HG03095 (cell line): ENCODE measurements around the gene GDPGP1.
A peak's percentile ranks its signal among the peaks of the same experiment; 100 is the strongest.
"Not testable (repeated sequence)": the region's sequence is repeated elsewhere in the genome, so short reads cannot be mapped to it uniquely, and the experiment has no call there.

Experiments
- ATAC-seq: cut with Tn5 transposase; IDR thresholded peaks from one replicate; pipeline ENCODE4 v1.9.1; 2021; ENCODE audit warnings: moderate library complexity; ENCODE audit not compliant: unreplicated experiment

The GDPGP1 gene

GRCh38 chr15:90249203-90249863 lies 15.3 kb downstream of the GDPGP1 start, which contains the start of gene TTLL13:
Gene TTLL13 (plus strand): TSS chr15:90249556. CDS start chr15:90250631, 1,075 bp downstream.
- ATAC-seq, result peak; percentile 62

- ATAC-seq, result no peak
These were observed 23.8 kb downstream of the GDPGP1 start for GRCh38 chr15:90257776-90258175.

- ATAC-seq, result peak; percentile 75
These were observed 25.5 kb downstream of the GDPGP1 start for GRCh38 chr15:90259524-90259923.

GRCh38 chr15:90260731-90261130 lies 26.7 kb downstream of the GDPGP1 start:
- ATAC-seq, result not testable (repeated sequence)

- no peak for ATAC-seq
These were observed 27.8 kb downstream of the GDPGP1 start for GRCh38 chr15:90261811-90262210.

- no peak for ATAC-seq
These were observed 28.4 kb downstream of the GDPGP1 start for GRCh38 chr15:90262426-90262825.

GRCh38 chr15:90264671-90265070 lies 30.7 kb downstream of the GDPGP1 start:
- no peak for ATAC-seq

GRCh38 chr15:90265271-90266060 lies 31.5 kb downstream of the GDPGP1 start, which contains the start of gene NGRN:
Gene NGRN (plus strand): TSS chr15:90265672. CDS start chr15:90265713, 41 bp downstream.
- ATAC-seq, result peak; percentile 90

- peak; percentile 15 for ATAC-seq
These were observed 32.0 kb downstream of the GDPGP1 start for GRCh38 chr15:90266061-90266431.

- ATAC-seq, result no peak
These were observed 32.5 kb downstream of the GDPGP1 start for GRCh38 chr15:90266485-90266884.

- ATAC-seq, result no peak
These were observed 34.4 kb downstream of the GDPGP1 start for GRCh38 chr15:90268415-90268814.

- ATAC-seq, result no peak
These were observed 36.6 kb downstream of the GDPGP1 start for GRCh38 chr15:90270502-90271150.

GRCh38 chr15:90271459-90272166 lies 37.6 kb downstream of the GDPGP1 start:
- ATAC-seq, result no peak

- not testable (repeated sequence) for ATAC-seq
These were observed 44.5 kb downstream of the GDPGP1 start for GRCh38 chr15:90278467-90278866.

GRCh38 chr15:90280743-90281142 lies 46.7 kb downstream of the GDPGP1 start:
- ATAC-seq, result not testable (repeated sequence)

GRCh38 chr15:90281637-90282036 lies 47.6 kb downstream of the GDPGP1 start:
- not testable (repeated sequence) for ATAC-seq

- ATAC-seq, result no peak
These were observed 52.7 kb downstream of the GDPGP1 start for GRCh38 chr15:90286678-90287077.

GRCh38 chr15:90287101-90287500 lies 53.1 kb downstream of the GDPGP1 start:
- no peak for ATAC-seq

GRCh38 chr15:90287946-90288345 lies 53.9 kb downstream of the GDPGP1 start:
- no peak for ATAC-seq

GRCh38 chr15:90291679-90292356 lies 57.8 kb downstream of the GDPGP1 start:
- no peak for ATAC-seq
